ENCODE results near the gene ABCA2.
A peak's percentile ranks its signal among the peaks of the same experiment; 100 is the strongest.

The ABCA2 gene

DNA sequence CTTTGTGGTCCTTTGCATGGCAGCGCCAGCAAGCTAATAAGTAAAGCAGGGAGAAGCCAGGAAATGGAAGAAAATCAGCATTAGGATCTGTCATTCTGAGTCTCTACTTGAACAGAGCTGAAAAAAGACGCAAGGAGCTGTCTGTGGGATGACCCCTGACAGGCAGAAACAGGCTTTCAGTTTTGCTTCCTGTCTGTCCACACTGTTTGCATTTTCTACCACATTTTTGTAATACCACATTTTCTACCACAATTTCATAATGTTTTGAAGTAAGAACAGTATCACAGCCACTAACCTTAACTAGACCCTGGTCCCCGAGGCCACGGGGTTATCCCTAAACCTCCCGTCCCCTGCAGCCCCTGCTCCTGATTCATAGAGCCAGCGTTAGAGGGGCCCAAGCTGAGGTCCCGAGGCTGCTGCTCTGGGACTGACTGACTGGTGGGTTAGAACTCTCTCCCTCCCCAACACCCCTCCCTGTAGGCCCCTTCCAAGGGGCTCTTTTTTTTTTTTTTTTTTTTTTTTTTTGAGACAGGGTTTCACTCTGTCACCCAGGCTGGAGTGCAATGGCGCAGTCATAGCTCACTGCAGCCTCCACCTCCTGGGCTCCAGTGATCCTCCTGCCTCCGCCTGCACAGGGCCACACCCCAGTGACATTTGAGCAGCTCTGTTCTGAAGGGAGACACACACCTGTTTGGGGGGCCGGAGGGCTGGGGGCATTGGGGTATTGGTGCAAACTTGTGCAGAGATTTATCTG, 27.7 kb downstream of the ABCA2 start:
- DNase-seq (ENCODE audit: low read depth in 3 of 3) = no peak

DNA sequence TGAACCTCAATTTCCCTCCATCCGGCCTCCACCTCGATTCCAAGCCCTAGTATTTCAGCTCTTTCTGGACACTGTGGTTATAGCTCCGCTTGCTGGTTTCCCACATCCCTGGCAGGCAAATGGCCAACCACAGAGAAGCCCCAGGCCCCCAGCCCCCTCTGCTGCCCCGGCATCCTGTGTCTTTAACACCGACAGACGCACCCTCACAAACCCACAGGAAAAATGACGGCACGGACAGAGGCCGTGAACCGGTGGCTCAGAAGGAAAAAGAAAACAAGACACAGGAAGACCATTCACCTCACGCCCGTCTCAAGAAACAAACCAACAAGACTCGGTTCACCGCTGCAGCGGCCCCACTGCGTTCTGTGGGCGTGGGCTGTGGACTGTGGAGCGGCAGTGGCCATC, 30.2 kb downstream of the ABCA2 start:
- no peak for DNase-seq (ENCODE audit: low read depth in 3 of 3)

DNA sequence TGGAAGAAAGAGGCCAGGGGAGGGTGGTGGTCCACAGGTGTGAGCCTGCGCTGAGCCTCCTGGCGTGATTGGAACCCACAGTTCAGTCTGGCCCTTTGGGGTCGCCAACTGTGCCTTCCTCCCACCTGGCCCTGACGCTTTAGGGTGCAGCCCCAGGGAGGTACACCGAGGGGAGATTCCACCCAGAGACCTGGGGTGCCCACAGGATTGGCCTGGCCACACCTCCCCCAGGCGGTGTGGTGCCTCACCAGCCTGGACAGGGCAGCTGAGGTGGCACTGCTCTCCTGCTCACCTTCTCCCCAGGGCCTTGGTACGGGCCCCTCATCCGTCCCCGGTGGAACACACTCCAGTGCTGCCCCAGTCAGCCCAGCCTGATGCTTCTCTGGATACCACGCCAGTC, 30.7 kb downstream of the ABCA2 start:
- no peak for DNase-seq (ENCODE audit: low read depth in 3 of 3)

DNA sequence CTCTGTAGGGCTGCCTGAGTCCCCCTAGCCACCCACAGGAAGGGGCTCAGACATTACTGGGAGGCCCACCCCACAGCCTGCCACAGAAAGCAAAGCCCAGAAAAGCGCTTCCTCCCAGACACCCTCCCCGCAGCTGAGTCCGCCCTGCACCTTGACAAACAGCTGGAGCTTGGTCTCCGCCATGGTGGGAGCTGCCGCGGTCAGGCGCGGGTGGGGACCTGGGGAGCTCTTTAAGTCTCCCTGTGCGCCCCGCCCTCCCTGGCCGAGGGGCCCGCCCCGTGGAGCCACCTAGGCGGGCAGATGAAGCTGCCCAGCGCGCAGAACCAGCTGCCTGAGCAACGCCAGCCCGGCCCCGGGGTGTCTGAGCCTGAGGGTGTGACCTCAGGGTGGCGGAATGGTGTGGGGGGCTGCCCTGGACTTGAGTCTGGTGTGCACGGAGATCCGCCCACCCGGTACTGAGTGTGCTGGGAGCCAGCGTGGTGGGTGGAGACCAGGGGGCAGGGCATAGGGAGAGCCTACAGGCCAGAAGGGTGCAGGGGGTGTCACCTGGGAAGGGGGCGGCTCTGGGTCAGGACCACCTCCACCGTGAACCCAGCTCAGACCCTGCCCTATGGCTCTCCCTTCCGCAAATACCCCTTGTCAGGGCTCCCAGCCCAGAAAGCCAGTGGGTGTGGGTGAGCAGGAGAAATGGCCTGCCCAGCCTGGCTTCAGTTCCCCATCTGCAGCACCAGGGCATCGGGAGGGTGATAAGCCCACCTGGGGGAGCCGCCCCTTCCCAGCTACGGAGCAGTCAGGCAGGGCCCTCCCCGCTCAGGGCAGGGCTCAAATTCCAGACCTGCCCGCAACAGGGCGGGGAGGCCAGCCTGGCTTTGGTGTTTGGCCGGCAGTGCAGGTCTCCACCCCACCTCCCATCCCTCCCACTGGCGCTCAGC, 31.4 kb downstream of the ABCA2 start, which contains the start of gene CLIC3:
CLIC3 (minus strand) TSS at position 208 of the 932 bp plus-strand sequence; CDS start at position 183, 25 bp downstream.
- DNase-seq (ENCODE audit: low read depth in 3 of 3) = no peak

DNA sequence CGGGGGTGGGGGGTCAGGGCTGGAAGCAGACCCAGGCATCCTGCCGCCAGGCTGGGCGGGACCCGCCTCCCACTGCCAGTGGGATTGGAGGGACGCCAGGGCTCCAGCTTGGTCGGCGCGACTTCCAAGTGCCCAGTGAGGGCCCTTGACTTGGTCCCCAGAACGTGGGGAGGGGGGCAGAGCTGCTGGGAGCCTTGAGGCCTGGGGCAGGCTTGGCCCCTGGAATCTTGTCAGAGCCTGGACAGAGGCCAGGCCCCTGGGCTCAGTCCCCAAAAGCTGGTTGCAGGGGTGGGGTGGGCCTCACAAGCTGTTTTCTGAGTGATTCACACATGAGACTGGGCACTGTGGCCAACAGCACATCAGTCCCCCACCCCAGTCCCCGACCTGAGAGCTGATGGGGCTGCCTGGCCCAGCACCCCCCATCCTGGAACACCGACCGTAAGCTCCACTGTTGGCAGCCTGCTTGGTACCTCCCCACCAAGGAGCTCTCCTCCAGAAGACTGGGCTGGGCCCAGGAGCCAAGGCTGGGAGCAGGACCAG, 32.2 kb downstream of the ABCA2 start:
- DNase-seq (ENCODE audit: low read depth in 3 of 3) = no peak

DNA sequence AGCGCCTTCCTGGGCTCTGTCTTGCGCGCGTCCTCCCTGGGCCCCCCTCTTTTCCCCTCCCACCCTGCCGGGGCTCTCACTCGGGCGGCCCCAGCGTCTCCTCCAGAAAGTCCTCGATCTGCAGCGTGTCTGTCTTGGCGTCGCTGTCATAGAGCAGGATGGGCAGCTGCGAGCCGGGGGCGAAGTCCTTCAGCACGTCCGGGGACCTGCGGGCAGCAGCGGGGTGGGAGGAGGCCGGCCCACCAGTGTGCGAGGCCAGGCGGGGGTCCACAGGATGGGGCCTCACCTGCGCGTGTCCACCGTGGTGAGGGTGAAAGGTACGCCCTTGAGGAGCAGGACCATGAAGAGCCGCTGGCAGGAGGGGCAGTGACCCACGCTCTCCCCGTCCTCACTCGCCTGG, 32.7 kb downstream of the ABCA2 start:
- DNase-seq (ENCODE audit: low read depth in 3 of 3) = no peak

DNA sequence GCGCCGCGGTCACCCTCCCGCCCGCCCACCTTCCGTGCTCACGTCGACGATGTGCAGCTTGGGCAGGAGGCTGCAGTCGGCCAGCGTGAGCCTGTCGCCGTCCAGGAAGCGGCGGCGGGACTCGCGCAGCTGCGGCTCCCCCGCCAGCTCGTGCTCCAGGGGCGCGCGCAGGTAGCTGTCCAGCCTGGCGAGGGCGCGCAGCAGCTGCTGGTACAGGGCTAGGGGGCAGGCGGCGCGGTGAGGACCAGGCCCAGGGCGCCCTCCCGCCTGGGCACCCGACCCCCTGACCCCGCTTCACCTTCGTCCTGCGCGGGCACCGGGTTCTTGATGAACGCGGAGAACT, 33.2 kb downstream of the ABCA2 start:
- no peak for DNase-seq (ENCODE audit: low read depth in 3 of 3)

DNA sequence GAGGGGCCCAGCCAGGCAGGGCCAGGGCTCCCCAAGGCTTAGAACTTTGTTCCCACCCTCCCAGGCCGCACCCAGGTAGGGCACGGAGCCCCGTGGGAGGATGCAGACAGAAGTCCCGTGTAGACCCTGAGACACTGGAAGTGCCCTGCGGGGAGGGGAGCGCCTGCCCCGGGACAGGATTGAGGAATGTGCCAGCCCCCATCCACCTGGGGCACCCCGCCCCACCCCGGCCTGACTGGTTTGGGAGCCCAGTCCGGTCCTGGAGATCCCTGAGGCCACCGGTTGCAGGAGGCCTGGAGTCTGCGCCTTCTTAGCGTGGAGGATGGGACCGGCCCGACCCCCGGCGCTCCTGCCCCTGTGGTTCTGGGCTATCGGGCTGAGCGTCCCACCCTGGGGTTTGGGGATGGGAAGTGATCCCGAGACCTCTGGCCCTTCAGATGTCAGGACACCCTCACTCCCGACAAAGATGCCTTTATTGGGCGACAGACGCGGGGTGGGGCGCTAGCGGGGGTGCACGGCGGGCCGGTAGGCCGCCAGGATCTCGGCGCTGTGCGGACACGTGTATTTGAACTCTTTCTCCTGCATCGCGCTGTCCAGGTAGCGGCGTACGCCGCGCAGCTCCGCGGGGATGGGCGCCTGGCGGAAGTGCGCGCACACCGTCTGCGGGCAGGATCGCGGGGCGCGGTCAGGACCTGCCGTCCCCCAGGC, 33.7 kb downstream of the ABCA2 start:
- DNase-seq (ENCODE audit: low read depth in 3 of 3) = no peak

DNA sequence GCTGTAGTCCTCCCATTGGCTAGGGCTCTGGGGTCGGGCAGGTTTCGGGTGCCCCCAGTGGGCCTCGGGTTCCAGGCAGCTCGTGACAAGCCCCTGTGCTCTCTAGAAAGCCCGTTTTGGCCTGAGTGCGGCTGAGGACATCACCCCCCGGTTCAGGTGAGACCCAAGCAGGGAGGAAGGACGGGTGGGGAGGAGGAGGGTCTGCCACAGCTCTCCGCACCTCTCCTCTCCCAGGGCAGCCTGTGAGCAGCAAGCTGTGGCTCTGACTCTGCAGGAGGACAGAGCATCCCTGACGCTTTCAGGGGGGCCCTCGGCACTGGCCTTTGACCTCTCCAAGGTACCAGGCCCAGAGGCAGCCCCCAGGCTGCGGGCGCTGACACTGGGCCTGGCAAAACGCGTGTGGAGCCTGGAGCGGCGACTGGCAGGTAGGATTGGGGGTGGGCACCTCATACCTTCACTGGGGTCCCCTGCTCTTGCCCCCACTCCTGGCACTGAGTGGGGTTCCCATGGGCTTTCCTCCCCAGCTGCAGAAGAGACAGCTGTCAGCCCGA, 35.1 kb downstream of the ABCA2 start:
- no peak for DNase-seq (ENCODE audit: low read depth in 3 of 3)

DNA sequence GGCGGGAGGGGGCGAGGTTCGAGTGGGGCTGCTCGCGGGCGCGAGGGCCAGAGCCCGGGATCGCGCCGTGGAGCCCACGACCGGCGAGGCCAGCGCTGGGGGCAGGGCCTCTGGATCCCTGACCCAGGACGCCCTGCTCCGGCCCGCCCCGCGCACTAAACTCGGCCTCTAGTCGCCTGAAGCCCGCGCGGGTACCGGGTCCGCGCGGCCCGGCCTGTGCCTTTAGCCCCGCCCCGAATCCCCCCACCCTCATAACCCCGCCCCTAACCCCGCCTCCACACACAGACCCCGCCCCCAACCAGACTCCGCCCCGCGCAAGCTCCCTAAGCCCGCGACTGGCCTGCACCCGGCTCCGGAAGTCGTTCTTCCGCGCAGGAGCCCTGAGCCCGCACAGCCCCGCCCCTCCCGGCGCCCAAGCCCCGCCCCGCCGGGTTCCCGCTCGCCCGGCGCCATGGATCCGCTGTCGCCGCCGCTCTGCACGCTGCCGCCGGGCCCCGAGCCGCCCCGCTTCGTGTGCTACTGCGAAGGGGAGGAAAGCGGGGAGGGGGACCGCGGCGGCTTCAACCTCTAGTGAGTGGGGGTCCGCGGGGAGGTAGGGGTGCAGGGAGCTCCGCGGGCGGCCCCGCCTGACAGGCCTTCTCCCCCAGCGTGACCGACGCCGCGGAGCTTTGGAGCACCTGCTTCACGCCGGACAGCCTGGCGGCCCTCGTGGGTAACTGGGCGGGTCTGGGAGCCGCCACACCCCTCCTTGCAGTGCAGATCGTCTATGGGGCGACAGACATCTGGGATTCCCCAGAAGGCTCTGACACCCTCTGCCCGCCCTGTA, 35.8 kb downstream of the ABCA2 start, which contains the start of gene PAXX:
PAXX (plus strand) TSS at position 430 of the 826 bp plus-strand sequence; CDS start at position 452, 22 bp downstream.
- peak; percentile 86 to 95 (median 89) for DNase-seq (ENCODE audit: low read depth in 3 of 3)

DNA sequence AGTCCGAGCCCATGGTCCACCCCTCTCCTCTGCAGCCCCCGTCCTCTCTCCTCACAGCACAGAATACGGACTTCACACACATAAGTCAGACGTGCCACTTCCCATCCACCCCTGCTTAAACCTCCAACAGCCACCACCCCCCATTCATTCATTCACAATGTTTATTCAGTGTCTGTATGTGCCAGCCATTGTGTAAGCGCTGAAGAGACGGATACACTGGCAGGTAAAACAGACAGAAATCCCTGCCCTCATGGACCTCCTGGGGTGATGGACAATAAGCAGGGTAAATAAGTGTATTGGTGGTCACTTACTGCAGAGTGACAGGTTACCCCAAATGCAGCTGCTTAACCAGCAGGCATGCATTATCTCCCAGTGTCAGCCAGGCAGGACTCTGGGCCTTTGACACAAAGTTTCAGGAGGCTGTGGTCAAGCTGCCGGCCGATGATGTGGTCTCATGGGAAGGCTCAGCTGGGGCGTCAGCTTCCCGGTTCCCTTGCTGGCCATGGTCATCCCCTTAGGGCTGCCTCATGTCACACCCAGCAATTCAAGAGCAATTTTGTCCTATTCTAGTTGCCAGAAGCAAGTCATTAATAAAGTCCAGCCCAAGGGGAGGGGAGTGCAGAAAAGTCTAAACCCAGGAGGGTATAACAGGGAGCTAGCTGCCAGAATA, 37.7 kb downstream of the ABCA2 start:
- DNase-seq (ENCODE audit: low read depth in 3 of 3) = no peak

DNA sequence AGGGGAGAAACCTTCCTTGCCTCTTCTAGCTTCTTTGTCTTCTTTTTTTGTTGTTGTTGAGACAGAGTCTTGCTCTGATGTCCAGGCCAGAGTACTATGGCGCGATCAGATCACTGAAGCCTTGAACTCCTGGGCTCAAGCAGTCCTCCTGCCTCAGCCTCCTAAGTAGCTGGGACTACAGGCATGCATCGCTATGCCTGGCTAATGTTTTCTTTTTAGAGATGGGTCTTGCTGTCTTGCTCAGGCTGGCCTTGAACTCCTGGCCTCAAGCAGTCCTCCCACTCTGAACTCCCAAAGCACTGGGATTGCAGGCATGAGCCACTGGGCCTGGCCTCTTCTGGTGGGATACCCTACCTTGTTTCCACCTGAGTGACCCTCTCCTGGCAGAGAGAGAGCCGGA, 39.2 kb downstream of the ABCA2 start:
- DNase-seq (ENCODE audit: low read depth in 3 of 3) = no peak

DNA sequence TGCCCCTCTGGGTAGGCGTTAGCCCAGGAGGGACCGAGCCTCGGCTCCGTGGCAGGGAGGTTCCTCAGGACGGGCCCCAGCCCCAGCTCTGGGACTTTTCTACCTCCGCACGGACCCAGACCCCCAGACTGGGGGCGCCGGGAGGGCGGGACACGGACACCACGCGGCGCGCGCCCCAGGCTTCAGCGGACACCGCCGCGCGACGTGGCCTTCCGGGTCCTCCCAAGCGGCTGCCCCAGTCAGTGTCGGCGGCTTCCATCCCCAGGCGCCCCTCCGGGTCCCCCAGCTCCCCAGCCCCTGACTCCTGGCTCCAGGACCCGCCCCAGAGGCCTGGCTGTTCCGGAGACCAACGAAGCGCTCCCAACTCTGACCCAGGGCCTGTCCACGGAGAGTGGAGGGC, 42.2 kb downstream of the ABCA2 start:
- no peak for DNase-seq (ENCODE audit: low read depth in 3 of 3)

DNA sequence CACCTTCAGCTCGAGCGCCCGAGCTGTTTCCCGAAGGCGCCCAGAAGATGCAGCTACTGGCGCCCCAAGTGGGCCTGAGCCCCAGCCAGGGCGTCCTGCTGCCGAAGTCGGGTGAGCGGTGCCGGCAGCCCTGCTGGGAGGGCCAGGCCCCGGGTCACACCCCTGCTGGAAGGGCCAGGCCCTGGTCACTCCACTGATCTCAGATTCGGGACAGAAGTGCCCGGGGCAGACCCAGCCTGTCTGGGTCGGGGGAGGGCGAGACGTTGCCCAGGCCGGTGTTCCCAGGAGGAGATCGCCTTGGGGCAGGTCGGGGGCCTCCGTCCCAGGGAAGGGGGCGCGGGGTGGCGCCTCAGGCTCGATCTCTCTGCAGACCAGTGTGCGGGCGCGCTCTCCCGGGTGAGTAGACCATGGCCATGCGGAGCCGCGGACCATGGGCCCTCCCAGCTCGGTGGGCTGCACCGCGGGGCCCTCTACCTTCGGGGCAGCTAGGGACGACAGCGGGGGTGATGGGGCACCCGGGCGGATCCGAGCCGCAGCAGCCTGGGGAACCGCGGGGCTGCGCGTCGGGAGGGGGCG, 42.9 kb downstream of the ABCA2 start:
- DNase-seq (ENCODE audit: low read depth in 3 of 3) = no peak

DNA sequence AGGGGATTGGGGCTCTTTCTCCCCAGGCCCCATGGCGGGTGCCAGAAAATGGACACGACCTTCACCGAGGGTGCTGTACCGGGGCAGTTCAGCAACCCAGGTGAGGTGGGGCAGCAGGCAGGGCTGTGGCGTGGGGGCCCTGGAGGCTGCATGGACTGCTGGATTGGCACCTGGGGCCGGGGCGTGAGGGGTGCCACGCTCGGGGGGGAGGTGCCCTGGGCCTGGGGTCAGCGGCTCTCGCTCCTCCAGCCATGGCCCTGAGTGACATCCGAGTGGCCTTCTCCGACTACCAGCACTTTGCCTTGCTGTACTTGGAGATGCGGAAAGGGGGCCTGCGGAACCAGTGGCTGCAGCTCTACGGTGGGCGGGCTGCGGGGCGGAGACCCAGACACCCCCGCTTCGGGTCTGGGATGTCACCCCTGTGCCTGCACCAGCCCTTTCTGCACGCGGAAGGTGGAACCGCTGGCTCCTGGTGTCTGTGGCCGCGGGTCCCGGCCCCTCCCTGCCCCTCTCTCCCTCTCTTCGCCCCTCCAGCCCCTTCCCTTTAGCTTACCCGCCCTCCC, 43.5 kb downstream of the ABCA2 start:
- DNase-seq (ENCODE audit: low read depth in 3 of 3) = no peak

DNA sequence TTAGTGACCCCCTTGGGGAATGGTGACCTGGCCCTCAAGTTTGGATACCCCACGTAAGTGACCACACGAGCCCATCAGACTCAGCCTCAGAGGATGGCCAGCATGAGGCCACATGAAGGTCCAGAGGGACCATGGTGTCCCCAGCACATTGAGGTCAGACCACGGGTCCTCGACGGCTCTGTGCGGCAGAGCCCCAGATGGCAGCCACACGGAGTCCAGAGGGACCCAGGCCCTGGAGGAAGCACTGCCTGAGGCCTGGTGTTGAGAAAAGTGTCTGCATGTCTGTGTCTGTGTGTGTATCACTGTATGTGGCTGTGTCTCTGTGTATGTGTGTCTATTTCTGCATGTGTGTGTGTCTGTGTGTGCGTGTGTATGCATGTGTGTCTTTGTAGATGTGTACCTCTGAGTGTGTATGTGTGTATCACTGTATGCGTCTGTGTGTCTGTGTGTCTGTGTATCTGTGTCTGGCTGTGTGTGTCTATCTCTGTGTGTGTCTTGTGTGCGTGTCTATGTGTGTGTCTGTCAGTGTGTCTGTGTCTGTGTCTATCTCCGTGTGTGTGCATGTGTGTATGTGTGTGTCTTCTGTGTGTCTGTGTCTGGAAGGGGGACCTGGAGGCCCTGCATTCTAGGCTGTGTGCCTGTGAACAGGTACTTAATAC, 44.3 kb downstream of the ABCA2 start:
- DNase-seq (ENCODE audit: low read depth in 3 of 3) = no peak

DNA sequence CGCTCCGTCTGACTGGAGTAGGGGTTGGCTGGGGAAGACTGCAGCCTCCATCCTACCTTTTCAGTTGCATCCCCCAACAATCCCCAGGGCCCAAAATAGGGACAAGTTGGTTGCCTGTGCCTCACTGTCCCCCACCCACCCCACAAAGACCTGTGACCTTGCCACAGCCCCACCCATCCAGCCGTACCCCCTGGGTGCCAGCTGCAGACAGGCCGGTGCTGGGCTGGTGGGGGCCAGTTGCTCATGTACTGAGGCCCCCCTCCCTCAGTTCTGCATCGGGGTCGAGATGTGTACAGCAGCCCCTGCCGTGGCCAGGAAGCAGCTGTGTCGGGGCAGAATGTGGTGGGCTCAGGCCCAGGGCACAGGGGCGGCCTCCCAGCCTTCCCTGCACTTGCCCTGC, 44.9 kb downstream of the ABCA2 start:
- no peak for DNase-seq (ENCODE audit: low read depth in 3 of 3)

DNA sequence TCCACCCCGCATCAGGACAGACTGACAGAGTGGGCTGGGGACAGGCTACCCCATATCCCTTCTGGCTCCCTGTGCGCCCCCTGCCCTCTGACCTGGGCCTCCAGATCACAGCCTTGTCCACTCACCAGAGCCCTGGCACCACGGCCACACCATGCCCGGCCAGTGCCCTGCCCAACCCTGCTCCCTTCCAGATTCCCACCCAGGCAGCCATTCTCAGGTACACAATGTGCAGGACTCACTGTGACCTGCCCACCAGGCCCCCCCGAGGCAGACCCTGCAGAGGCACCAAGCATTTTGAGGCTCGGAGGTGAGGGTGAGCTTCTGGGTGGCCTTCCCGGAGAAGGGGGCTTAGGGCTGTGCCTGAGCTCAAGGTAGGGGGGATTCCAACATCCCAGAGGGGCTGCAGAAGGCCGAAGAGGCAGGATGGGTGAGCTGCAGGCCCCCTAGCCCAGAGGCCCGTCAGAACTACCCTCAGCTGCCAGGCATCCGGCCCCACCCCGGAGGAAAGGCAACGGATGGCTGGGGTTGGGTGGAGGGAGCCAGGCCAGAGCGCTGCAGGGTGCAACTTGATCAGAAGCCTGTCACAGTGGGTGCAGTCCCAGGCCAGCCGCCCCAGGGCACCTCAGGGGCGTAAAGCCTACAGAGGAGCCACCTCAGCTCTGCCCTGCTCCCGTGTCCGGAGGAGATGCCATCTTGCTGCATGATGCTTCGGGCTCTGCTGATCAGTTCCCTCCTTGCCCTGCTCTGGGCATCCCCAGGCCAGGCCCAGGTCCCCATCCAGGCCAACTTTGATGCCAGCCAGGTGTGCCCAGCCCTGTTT, 45.6 kb downstream of the ABCA2 start, which contains the start of gene LCNL1:
LCNL1 (plus strand) TSS at position 762 of the 820 bp plus-strand sequence. CDS start 594 bp downstream, outside the sequence.
- DNase-seq (ENCODE audit: low read depth in 3 of 3) = no peak

Data from stimulated activated CD4-positive, alpha-beta T cell treated with anti-CD3 and anti-CD28 coated beads, TNF-alpha, amount 100 ng/mL, for 24 hours (primary cell).